Measurements from ENCODE around the gene CCDC6. TPM values are rescaled to one million over a fixed set of nuclear protein-coding genes. Genes with fewer than 3 reads are reported as not detected.

The CCDC6 gene
- total RNA-seq, 4 donors from 2014 or later: 53.2 to 72.4 (median 66.4) TPM

GRCh38 chr10:59781511-59781910 lies 124.8 kb downstream of the CCDC6 start:
- Histone ChIP-seq H3K9me3 (no peaks in the 10 kb centered on the region), H3K27ac (no peak overlapping the region), H3K36me3 (no peaks in the 10 kb centered on the region), H3K4me3 (no peak overlapping the region), H3K4me1 (peaks cover 0 to 8% of the 10 kb centered on the region in 2 donors), H3K27me3 (no peaks in the 10 kb centered on the region)
- intact Hi-C loops (cut with DNase I; ENCODE audit: low total_unique reads): no loop called here
- DNase-seq: no peak
- TF ChIP-seq, protein P1, sequence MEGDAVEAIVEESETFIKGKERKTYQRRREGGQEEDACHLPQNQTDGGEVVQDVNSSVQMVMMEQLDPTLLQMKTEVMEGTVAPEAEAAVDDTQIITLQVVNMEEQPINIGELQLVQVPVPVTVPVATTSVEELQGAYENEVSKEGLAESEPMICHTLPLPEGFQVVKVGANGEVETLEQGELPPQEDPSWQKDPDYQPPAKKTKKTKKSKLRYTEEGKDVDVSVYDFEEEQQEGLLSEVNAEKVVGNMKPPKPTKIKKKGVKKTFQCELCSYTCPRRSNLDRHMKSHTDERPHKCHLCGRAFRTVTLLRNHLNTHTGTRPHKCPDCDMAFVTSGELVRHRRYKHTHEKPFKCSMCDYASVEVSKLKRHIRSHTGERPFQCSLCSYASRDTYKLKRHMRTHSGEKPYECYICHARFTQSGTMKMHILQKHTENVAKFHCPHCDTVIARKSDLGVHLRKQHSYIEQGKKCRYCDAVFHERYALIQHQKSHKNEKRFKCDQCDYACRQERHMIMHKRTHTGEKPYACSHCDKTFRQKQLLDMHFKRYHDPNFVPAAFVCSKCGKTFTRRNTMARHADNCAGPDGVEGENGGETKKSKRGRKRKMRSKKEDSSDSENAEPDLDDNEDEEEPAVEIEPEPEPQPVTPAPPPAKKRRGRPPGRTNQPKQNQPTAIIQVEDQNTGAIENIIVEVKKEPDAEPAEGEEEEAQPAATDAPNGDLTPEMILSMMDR (IDR thresholded peaks at IDR 0.05): no peak
- TF ChIP-seq POLR2A (IDR thresholded peaks at IDR 0.05): no peak

GRCh38 chr10:59779756-59780533 lies 126.4 kb downstream of the CCDC6 start:
- no peaks in the 10 kb centered on the region for H3K27me3 ChIP-seq
- H3K4me1 ChIP-seq: no peaks in the 10 kb centered on the region
- H3K36me3 ChIP-seq: no peaks in the 10 kb centered on the region
- no peak overlapping the region for H3K27ac ChIP-seq
- TF ChIP-seq POLR2A (IDR thresholded peaks at IDR 0.05): no peak
- TF ChIP-seq, protein P1 (IDR thresholded peaks at IDR 0.05): no peak
- intact Hi-C loops (cut with DNase I; ENCODE audit: low total_unique reads): no loop called here
- H3K9me3 ChIP-seq: no peaks in the 10 kb centered on the region
- DNase-seq: no peak
- H3K4me3 ChIP-seq: no peak overlapping the region

DNA sequence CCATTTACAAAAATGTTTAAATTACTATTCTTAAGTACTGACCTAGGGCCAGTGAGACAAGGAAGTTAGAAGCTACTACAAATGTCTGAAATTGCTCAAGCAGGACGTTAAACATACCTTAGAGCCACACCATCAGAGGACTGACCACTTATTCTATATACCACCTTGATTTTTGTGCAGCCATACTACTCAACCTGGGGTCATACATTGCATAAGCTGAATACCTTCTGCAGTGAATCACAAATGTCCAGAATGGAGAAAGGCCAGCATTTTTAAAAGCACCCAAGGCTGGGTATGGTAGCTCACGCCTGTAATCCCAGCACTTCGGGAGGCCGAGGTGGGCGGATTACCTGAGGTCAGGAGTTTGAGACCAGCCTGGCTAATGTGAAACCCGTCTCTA lies 131.9 kb downstream of the CCDC6 start:
- TF ChIP-seq, protein P1 (IDR thresholded peaks at IDR 0.05): no peak
- no peak for TF ChIP-seq POLR2A (IDR thresholded peaks at IDR 0.05)
- DNase-seq: no peak
- no peak overlapping the region for H3K4me3 ChIP-seq
- H3K9me3 ChIP-seq: no peaks in the 10 kb centered on the region
- no peaks in the 10 kb centered on the region for H3K4me1 ChIP-seq
- no peak overlapping the region for H3K27ac ChIP-seq
- H3K36me3 ChIP-seq: no peaks in the 10 kb centered on the region
- H3K27me3 ChIP-seq: no peaks in the 10 kb centered on the region
- intact Hi-C loops (cut with DNase I; ENCODE audit: low total_unique reads): no loop called here

DNA sequence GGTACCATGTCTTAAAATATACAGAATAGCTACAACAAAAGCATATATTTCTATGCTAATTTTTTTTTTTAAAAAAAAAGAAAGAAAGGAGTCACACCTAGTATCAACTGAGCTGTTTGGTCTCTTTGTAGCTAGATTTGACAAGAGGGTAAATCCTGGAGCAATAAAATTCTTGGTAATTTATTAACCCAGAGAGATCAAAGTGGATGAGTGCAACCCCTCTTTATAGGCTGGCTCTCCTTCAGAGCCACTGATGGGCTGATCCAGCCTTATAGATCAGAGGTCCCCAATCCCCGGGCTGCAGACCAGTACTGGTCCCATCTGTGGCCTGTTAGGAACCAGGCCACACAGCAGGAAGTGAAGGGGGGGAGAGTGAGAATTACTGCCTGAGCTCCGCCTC lies 133.3 kb downstream of the CCDC6 start:
- Histone ChIP-seq H3K4me3 (no peak overlapping the region), H3K27ac (no peak overlapping the region), H3K36me3 (no peaks in the 10 kb centered on the region), H3K9me3 (no peaks in the 10 kb centered on the region), H3K4me1 (no peaks in the 10 kb centered on the region), H3K27me3 (no peaks in the 10 kb centered on the region)
- no peak for DNase-seq
- TF ChIP-seq, protein P1 (IDR thresholded peaks at IDR 0.05): no peak
- TF ChIP-seq POLR2A (IDR thresholded peaks at IDR 0.05): no peak
- intact Hi-C loops (cut with DNase I; ENCODE audit: low total_unique reads): no loop called here

DNA sequence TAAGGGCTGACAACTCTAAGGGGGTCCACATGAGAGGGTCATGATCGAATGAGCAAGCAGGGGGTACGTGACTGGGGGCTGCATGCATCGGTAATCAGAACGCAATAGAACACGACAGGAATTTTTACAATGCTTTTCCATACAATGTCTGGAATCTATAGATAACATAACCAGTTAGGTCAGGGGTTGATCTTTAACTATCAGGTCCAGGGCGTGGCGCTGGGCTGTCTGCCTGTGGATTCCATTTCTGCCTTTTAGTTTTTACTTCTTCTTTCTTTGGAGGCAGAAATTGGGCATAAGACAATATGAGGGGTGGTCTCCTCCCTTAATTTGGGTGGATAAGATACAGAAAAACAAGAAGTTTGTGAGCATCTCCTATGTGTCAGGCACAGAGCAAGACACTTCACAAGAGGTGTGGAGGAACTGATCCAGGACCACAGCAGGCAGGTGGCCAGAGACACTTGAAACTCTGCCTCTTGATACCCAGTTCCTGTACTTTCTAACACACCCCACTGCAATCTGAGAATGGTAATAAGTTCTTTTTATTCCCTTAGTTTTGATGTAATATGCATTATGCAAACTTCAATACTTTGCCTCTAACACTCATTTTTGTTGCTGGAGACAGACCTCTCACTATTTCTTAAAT lies 135.1 kb downstream of the CCDC6 start:
- no peaks in the 10 kb centered on the region for H3K9me3 ChIP-seq
- no peak for DNase-seq
- no peak overlapping the region for H3K4me3 ChIP-seq
- no peak overlapping the region for H3K27ac ChIP-seq
- TF ChIP-seq, protein P1 (IDR thresholded peaks at IDR 0.05): no peak
- TF ChIP-seq POLR2A (IDR thresholded peaks at IDR 0.05): no peak
- intact Hi-C loops (cut with DNase I; ENCODE audit: low total_unique reads): no loop called here
- H3K27me3 ChIP-seq: no peaks in the 10 kb centered on the region
- H3K4me1 ChIP-seq: no peaks in the 10 kb centered on the region
- H3K36me3 ChIP-seq: no peaks in the 10 kb centered on the region
